ENCODE data around the gene NADK2. TPM values are rescaled to one million over a fixed set of nuclear protein-coding genes. Genes with fewer than 3 reads are reported as not detected.
"Not testable (repeated sequence)": the region's sequence is repeated elsewhere in the genome, so short reads cannot be mapped to it uniquely, and the experiment has no call there.

NADK2 gene, protein sequence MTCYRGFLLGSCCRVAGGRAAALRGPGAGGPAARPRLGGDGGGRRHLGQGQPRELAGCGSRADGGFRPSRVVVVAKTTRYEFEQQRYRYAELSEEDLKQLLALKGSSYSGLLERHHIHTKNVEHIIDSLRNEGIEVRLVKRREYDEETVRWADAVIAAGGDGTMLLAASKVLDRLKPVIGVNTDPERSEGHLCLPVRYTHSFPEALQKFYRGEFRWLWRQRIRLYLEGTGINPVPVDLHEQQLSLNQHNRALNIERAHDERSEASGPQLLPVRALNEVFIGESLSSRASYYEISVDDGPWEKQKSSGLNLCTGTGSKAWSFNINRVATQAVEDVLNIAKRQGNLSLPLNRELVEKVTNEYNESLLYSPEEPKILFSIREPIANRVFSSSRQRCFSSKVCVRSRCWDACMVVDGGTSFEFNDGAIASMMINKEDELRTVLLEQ
- total RNA-seq = 39.6 TPM
- polyA plus RNA-seq (ENCODE audit: insufficient read depth in 1 of 8, insufficient read length in 8 of 8, low replicate concordance in 1 of 8) = 10 to 100 TPM; 28.9 to 42.2 (median 39.3) TPM
- long read RNA-seq, donor 1, partial matches to known transcripts = 0 of 1 reads
- long read RNA-seq, donor 1, other reads (novel, unspliced or antisense) = 0 of 1 reads
- long read RNA-seq, donor 2 = 0 reads
- long read RNA-seq, donor 3, partial matches to known transcripts = 0 of 4 reads
- long read RNA-seq, donor 3, other reads (novel, unspliced or antisense) = 0 of 4 reads
- long read RNA-seq, donor 4, partial matches to known transcripts = 0 of 2 reads
- long read RNA-seq, donor 4, other reads (novel, unspliced or antisense) = 0 of 2 reads
- long read RNA-seq, donor 5, partial matches to known transcripts = 0 of 9 reads
- long read RNA-seq, donor 5, other reads (novel, unspliced or antisense) = 6 of 9 reads
- long read RNA-seq, donor 6, transcript NADK2-202 (12 exons, 2,243 nt) = major isoform, 5 of 10 reads
- long read RNA-seq, donor 6, partial matches to known transcripts = 0 of 10 reads
- long read RNA-seq, donor 6, other reads (novel, unspliced or antisense) = 5 of 10 reads
- long read RNA-seq, donor 7, partial matches to known transcripts = 0 of 2 reads
- long read RNA-seq, donor 7, other reads (novel, unspliced or antisense) = 0 of 2 reads
- long read RNA-seq, donor 8, partial matches to known transcripts = 0 of 2 reads
- long read RNA-seq, donor 8, other reads (novel, unspliced or antisense) = 0 of 2 reads
- long read RNA-seq, donor 9, transcript NADK2-202 (12 exons, 2,243 nt) = major isoform, 6 of 6 reads
- long read RNA-seq, donor 9, partial matches to known transcripts = 0 of 6 reads
- long read RNA-seq, donor 9, other reads (novel, unspliced or antisense) = 0 of 6 reads
- long read RNA-seq, donor 10, transcript NADK2-202 (12 exons, 2,243 nt) = major isoform, 7 of 13 reads
- long read RNA-seq, donor 10, partial matches to known transcripts = 0 of 13 reads
- long read RNA-seq, donor 10, other reads (novel, unspliced or antisense) = 6 of 13 reads
- long read RNA-seq, donor 11, transcript NADK2-202 (12 exons, 2,243 nt) = major isoform, 5 of 5 reads
- long read RNA-seq, donor 11, partial matches to known transcripts = 0 of 5 reads
- long read RNA-seq, donor 11, other reads (novel, unspliced or antisense) = 0 of 5 reads

DNA sequence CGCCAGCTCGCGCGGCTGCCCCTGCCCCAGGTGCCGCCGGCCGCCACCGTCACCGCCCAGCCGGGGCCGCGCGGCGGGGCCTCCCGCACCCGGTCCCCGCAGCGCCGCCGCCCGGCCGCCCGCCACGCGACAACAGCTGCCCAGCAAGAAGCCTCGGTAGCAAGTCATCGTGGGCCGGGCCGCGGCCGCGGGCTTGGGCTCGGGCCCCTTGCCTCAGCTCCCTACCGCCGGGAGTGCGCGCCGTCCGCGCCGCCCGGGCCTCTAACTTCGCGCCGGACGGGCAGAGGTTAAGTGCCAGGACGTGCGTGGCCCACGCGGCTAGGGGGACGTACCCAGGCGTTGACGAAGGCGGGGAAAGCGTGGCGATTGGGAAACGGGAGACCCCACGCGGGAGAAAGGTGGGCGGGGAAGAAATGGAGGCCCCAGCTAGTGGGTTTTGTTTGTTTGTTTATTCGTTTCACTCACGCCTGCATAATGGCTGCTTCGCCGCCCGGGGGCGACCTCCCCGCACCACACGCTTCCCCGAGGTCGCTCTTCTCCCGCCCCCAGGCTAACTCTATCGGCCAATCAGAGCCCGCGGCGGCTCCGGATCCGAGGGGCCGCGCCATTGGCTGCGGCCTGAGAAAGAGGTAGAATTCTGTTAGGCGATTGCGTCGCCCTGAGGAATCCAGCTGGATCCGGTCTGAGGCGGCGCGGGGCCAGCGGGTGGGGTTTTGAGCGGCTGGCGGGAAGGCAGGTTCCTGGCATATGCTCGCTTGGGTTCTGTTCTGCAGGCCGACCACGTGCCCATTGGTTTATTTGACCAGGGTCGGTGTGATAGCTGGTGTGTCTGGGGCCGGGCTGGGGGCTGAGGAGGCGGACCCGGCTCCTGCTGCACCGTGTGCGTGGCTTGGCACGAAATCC, at the start of gene NADK2:
NADK2 (minus strand) TSS at position 295 of the 903 bp plus-strand sequence; CDS start at position 168, 127 bp downstream.
- H3K36me3 ChIP-seq (ENCODE audit: control insufficient read depth, insufficient read depth, low read length) = no peaks in the 10 kb centered on the region
- H3K4me1 ChIP-seq (ENCODE audit: control insufficient read depth, insufficient read depth, low read length) = peaks cover 10% of the 10 kb centered on the region

DNA sequence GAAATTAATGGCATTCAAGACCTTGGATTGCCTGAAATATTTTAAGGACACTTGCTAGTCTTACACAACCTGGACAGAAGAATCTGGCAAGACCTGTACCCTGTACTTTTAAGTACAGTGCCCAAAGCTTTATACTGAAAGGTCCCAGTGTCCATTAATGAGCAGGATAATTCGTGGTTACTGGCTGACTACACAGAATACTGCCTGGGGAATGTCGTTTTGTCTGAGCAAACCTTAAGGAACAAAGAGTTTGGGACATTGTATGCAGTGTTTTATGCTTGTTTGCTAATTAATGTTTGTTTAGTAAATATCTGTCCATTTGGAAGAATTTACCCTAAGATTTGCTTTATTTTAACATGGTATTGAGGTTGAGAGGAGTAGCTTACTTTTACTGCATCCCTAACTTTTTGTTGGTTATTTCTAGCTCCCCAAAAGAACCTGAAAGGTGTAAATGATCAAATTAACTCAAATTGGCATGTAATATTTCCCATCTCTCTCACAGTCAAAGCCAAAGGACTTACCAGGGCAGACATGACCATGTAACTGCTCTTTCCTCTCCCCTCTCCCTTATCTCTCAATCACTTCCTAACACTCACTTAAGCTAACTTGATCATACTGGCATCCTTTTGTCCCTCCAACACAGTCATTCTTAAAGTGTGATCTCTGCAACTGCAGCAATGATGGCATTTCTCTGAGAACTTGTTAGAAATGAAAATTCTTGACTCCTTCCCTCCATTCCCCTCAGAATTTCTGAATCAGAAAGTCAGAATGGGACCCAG, 44.3 kb upstream of the NADK2 start:
- Histone ChIP-seq H3K27ac (ENCODE audit: low read length) (no peak overlapping the region), H3K9me3 (replicated peaks; ENCODE audit: control insufficient read depth, low read depth, low read length) (no peaks in the 10 kb centered on the region), H3K4me3 (ENCODE audit: low read length) (no peak overlapping the region), H3K27me3 (ENCODE audit: control insufficient read depth, insufficient read depth, low read length) (no peaks in the 10 kb centered on the region), H3K36me3 (ENCODE audit: control insufficient read depth, insufficient read depth, low read length) (no peaks in the 10 kb centered on the region), H3K4me1 (ENCODE audit: control insufficient read depth, insufficient read depth, low read length) (no peaks in the 10 kb centered on the region)
- no CpG with 5 or more reads among the region's 2 CpGs for WGBS (ENCODE audit: insufficient coverage)
- no peak for DNase-seq

More for the DNA sequence above, at the start of gene NADK2:
- peak within 1 kb of the TSS; percentile 98 for H3K27ac ChIP-seq (ENCODE audit: low read length)
- peak within 1 kb of the TSS; percentile 85 for H3K4me3 ChIP-seq (ENCODE audit: low read length)
- no peaks in the 10 kb centered on the region for H3K9me3 ChIP-seq (replicated peaks; ENCODE audit: control insufficient read depth, low read depth, low read length)
- peak; percentile 99 for DNase-seq
- no peaks in the 10 kb centered on the region for H3K27me3 ChIP-seq (ENCODE audit: control insufficient read depth, insufficient read depth, low read length)
- under 1% methylated on average over 90 of the region's 100 CpGs for WGBS (ENCODE audit: insufficient coverage)

DNA sequence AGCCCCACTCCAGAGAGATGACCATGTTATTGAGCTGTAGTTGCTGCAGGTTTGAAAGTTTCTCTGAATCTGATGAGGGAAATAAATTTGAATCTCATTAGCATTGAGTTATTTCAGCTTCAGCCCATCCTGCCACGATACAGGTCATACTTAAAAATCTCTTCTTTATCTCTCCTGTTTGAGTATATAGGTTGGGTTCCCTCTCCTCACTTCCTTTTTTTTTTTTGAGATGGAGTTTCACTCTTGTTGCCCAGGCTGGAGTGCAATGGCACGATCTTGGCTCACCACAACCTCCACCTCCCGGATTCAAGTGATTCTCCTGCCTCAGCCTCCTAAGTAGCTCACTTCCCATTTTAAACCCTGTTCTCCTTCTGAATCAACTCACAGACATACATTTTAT, 42.0 kb upstream of the NADK2 start:
- DNase-seq; H3K27ac ChIP-seq (ENCODE audit: low read length); H3K4me3 ChIP-seq (ENCODE audit: low read length); H3K27me3 ChIP-seq (ENCODE audit: control insufficient read depth, insufficient read depth, low read length); H3K9me3 ChIP-seq (replicated peaks; ENCODE audit: control insufficient read depth, low read depth, low read length); H3K36me3 ChIP-seq (ENCODE audit: control insufficient read depth, insufficient read depth, low read length); H3K4me1 ChIP-seq (ENCODE audit: control insufficient read depth, insufficient read depth, low read length): not testable (repeated sequence)
- no CpG with 5 or more reads among the region's 3 CpGs for WGBS (ENCODE audit: insufficient coverage)

GRCh38 chr5:36281626-36282025, 39.9 kb upstream of the NADK2 start:
- WGBS (ENCODE audit: insufficient coverage) = no CpG with 5 or more reads among the region's 2 CpGs
- H3K27ac ChIP-seq (ENCODE audit: low read length) = no peak overlapping the region
- no peaks in the 10 kb centered on the region for H3K36me3 ChIP-seq (ENCODE audit: control insufficient read depth, insufficient read depth, low read length)
- H3K27me3 ChIP-seq (ENCODE audit: control insufficient read depth, insufficient read depth, low read length) = no peaks in the 10 kb centered on the region
- no peaks in the 10 kb centered on the region for H3K4me1 ChIP-seq (ENCODE audit: control insufficient read depth, insufficient read depth, low read length)
- H3K9me3 ChIP-seq (replicated peaks; ENCODE audit: control insufficient read depth, low read depth, low read length) = no peaks in the 10 kb centered on the region
- no peak for DNase-seq
- no peak overlapping the region for H3K4me3 ChIP-seq (ENCODE audit: low read length)

GRCh38 chr5:36279054-36279698, 37.5 kb upstream of the NADK2 start:
- no peak overlapping the region for H3K27ac ChIP-seq (ENCODE audit: low read length)
- no peak overlapping the region for H3K4me3 ChIP-seq (ENCODE audit: low read length)
- 40% methylated on average over 1 of the region's 3 CpGs for WGBS (ENCODE audit: insufficient coverage)
- H3K4me1 ChIP-seq (ENCODE audit: control insufficient read depth, insufficient read depth, low read length) = no peaks in the 10 kb centered on the region
- DNase-seq = peak; percentile 5
- no peaks in the 10 kb centered on the region for H3K9me3 ChIP-seq (replicated peaks; ENCODE audit: control insufficient read depth, low read depth, low read length)
- no peaks in the 10 kb centered on the region for H3K36me3 ChIP-seq (ENCODE audit: control insufficient read depth, insufficient read depth, low read length)
- no peaks in the 10 kb centered on the region for H3K27me3 ChIP-seq (ENCODE audit: control insufficient read depth, insufficient read depth, low read length)

- Histone ChIP-seq H3K4me1 (ENCODE audit: control insufficient read depth, insufficient read depth, low read length) (no peaks in the 10 kb centered on the region), H3K27me3 (ENCODE audit: control insufficient read depth, insufficient read depth, low read length) (no peaks in the 10 kb centered on the region), H3K4me3 (ENCODE audit: low read length) (no peak overlapping the region), H3K9me3 (replicated peaks; ENCODE audit: control insufficient read depth, low read depth, low read length) (no peaks in the 10 kb centered on the region), H3K27ac (ENCODE audit: low read length) (no peak overlapping the region), H3K36me3 (ENCODE audit: control insufficient read depth, insufficient read depth, low read length) (no peaks in the 10 kb centered on the region)
- DNase-seq = no peak
- WGBS (ENCODE audit: insufficient coverage) = no CpG with 5 or more reads among the region's 5 CpGs
Measured at GRCh38 chr5:36277521-36278176, 35.9 kb upstream of the NADK2 start.

DNA sequence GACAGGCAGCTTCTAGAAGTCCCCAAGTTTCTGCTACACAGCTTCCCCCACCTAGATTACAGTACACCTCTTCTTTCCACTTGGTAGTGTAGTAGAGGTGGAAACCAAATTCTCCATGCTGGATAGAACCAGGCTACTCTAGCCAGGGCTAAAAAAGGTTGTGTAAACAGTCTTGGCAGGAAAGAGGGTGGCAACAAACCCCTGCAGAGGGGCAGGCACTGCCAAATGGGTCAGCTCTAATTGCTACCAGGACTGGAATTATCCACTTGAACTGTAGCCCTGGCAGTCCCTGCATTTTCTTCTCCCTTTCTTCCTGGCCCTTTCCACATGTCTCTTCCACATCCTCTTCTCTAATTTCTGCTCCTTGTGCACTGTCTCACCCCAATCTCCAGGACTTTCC, 35.1 kb upstream of the NADK2 start:
- H3K27me3 ChIP-seq (ENCODE audit: control insufficient read depth, insufficient read depth, low read length) = no peaks in the 10 kb centered on the region
- H3K36me3 ChIP-seq (ENCODE audit: control insufficient read depth, insufficient read depth, low read length) = no peaks in the 10 kb centered on the region
- DNase-seq = no peak
- no peaks in the 10 kb centered on the region for H3K4me1 ChIP-seq (ENCODE audit: control insufficient read depth, insufficient read depth, low read length)
- H3K9me3 ChIP-seq (replicated peaks; ENCODE audit: control insufficient read depth, low read depth, low read length) = no peaks in the 10 kb centered on the region
- H3K4me3 ChIP-seq (ENCODE audit: low read length) = no peak overlapping the region
- no peak overlapping the region for H3K27ac ChIP-seq (ENCODE audit: low read length)

All from muscle of leg (tissue), 16 donors.